T-helper 2 cell treated with Interferon-gamma antibody and Interleukin-4, amounts not matched to agents 100 ng/mL and 5 ng/mL, for 36 hours (primary cell): ENCODE data around the gene FSTL5. TPM values are rescaled to one million over a fixed set of nuclear protein-coding genes. Genes with fewer than 3 reads are reported as not detected.

ENCODE experiments used
- intact Hi-C: fragments of 100-400 bp; cut with micrococcal nuclease; formaldehyde crosslinking; loops from one replicate; pipeline ENCODE4 v1.15.1; 2023
- total RNA-seq: library from RNA; stranded (reverse); gene quantifications from 2 replicates; pipeline ENCODE4 v1.2.3, GENCODE V29; 2022

Gene FSTL5
- total RNA-seq, 1 donor from 2014 or later, result not detected

- intact Hi-C loops, result no loop called here
Observed at GRCh38 chr4:161336621-161337020, 827.2 kb downstream of the FSTL5 start.

- intact Hi-C loops, result no loop called here
Observed at GRCh38 chr4:161336016-161336530, 827.7 kb downstream of the FSTL5 start.
